DMS 273 treated with DMSO at 0.1 percent for 48 hours (cell line): ENCODE measurements around the gene ERRFI1.
"Not testable (repeated sequence)": the region's sequence is repeated elsewhere in the genome, so short reads cannot be mapped to it uniquely, and the experiment has no call there.

Experiments
- DNase-seq: peaks from one replicate; lab custom pipeline; 2025; lab: John Stamatoyannopoulos, UW

ERRFI1 gene

DNA sequence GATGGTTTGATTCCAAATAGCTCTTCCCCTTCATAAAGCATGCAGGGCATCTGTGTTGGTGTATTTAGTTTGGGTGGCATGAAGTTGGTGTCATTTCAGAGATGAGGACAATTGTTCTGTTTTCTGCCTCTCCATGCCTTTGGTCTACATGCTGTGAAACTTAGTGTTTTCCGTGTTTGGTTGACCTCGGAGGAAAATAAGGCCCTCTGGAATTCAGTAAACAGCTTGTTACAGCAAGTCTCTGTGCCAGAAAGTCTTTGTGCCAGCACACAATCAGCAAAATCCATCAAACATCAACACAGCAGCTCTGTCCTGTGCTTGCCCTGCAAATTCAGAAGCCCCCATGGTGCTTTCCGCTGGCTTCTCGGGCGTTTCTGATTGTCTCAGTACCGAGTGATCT is 55.1 kb downstream of the ERRFI1 start:
- DNase-seq: no peak

DNA sequence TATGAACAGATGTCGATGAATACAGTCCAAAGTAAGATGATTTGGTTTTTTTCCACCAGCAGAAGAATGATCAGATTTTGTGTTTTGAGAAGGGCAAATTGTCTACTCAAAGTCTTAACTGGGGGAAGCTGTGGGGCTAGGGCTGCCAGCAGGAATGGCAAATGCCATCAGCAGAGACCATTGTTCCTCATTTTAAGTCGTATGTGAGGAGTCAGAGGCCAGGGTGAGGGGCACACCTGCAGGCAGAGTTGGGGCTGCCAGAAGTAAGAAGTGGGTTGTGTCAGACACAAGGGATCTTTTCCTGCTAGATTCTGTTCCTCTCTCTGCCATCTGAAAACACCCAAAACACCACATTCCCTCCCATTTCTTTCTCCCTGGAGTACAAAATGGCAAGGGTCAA is 55.9 kb downstream of the ERRFI1 start:
- DNase-seq: no peak

DNA sequence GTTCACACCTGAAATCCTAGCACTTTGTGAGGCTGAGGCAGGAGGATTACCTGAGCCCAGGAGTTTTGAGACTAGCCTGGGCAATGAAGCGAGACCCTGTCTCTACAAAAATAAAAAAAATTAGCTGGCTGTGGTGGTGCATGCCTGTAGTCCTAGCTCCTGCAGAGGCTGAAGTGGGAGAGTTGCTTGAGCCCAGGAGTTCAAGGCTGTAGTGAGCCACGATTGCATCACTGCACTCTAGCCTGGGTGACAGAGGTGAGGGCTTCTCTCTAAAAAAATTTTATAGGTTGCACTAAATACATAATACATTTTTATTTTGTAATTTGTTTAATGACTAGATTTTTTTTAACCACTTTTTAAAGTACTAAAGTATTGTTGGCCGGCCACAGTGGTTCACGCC is 58.5 kb downstream of the ERRFI1 start:
- DNase-seq: no peak

DNA sequence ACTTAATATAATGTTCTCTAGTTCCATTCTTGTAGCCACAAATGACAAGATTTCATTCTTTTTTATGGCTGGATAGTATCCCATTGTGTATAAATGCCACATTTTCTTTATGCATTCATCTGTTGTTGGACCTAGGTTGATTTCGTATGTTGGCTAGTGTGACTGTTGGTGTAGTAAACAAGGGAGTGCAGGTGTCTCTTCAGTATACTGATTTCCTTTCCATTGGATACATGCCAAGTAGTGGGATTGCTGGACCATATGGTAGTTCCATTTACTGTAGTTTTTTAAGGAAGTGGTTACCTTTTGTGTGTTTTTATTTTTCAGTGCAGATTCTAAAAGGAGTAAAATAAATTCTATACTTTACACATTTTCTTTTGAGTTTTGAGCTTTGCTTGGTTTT is 58.9 kb downstream of the ERRFI1 start:
- peak; percentile 5 for DNase-seq

GRCh38 chr1:7964476-7964875 is 61.6 kb downstream of the ERRFI1 start:
- no peak for DNase-seq

DNA sequence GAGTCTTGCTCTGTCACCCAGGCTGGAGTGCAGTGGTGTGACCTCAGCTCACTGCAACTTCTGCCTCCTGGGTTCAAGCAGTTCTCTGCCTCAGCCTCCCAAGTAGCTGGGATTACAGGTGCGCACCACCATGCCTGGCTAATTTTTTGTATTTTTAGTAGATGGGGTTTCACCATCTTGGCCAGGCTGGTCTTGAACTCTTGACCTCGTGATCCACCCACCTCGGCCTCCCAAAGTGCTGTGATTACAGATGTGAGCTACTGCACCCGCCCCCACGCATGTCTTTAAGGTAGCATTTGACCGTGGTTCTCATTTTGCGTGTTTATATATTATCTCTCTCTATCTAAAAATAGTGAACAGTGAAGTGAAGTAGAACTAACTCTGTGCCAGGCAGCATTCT is 62.3 kb downstream of the ERRFI1 start:
- DNase-seq: not testable (repeated sequence)

- DNase-seq: not testable (repeated sequence)
Observed at GRCh38 chr1:7963378-7963730, 62.8 kb downstream of the ERRFI1 start.

DNA sequence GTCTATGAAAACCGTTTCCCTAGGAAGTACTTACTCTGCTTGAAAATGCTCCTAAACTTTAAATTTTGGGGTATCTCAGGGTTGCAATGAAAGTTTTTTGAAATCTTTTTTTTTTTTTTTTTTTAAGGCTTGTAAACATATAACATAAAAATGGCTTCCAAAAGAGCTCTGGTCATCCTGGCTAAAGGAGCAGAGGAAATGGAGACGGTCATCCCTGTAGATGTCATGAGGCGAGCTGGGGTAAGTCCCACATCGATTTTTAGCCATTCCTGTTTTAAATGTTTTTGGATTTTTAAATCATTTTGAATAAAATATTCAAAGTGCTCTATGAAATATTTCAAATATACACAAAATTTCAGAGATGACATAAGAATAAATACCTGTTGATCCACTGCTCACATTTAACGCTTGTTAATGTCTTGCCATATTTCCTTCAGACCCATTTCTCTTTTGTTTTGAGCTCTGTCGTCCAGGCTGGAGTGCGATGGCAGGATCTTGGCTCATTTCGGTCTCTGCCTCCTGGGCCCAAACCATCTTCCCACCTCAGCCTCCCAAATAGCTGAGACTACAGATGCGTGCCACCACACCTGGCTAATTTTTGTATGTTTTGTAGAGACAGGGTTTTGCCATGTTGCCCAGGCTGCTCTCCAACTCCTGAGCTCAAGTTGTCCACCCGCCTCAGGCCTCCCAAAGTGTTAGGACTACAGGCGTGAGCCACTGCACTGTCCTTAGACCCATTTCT is 63.3 kb downstream of the ERRFI1 start:
- DNase-seq: no peak

DNA sequence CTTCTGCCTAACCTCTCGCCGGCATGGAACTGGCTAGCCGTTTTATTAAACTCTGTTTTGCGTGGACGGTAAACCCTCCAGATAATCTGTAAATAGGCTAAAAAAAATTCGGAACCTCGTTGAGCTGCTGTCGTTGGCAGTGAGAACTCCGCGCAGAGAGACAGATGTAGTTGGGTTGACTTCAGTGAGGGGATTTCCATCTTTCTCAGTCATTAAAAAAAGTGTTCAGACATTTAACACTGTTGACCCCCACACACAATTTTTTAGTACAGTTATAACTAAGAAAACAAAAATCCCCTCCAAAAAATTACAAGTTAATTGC is 64.1 kb downstream of the ERRFI1 start:
- no peak for DNase-seq
